Upper lobe of left lung (tissue), 6 donors: ENCODE data around the gene LAMA5. TPM values are rescaled to one million over a fixed set of nuclear protein-coding genes. Genes with fewer than 3 reads are reported as not detected.

ENCODE experiments used
- ATAC-seq, 2 donors: fragments of 200-7000 bp; cut with Tn5 transposase; one replicate each; pipeline ENCODE4 v1.9.1; 2022; ENCODE audit warnings: mild to moderate bottlenecking in 2 of 2, moderate library complexity in 2 of 2; ENCODE audit not compliant: low FRiP score in 2 of 2
- DNase-seq, 2 donors: peaks; one replicate each; pipeline ENCODE4 v3.0.0-alpha.2; 2019 to 2020
- H3K27ac ChIP-seq, 4 donors: fragments of 200-600 bp; sonication (generic); one replicate each; pipeline ENCODE4 v1.5.1; 2016 to 2019
- H3K27me3 ChIP-seq, 4 donors: fragments of 200-600 bp; sonication (generic); one replicate each; pipeline ENCODE4 v1.5.1; 2017 to 2019
- H3K36me3 ChIP-seq, 4 donors: fragments of 200-600 bp; sonication (generic); one replicate each; pipeline ENCODE4 v1.5.1; 2016 to 2019
- H3K4me1 ChIP-seq, 4 donors: fragments of 200-600 bp; sonication (generic); one replicate each; pipeline ENCODE4 v1.5.1; 2018 to 2019
- H3K4me3 ChIP-seq, 4 donors: fragments of 200-600 bp; sonication (generic); one replicate each; pipeline ENCODE4 v1.5.1; 2017 to 2019; ENCODE audit warnings: mild to moderate bottlenecking in 2 of 4, moderate library complexity in 1 of 4
- H3K9me3 ChIP-seq, 4 donors: fragments of 200-600 bp; sonication (generic); one replicate each; pipeline ENCODE4 v1.5.1; 2018 to 2019
- EP300 ChIP-seq, 4 donors: sonication (generic); formaldehyde crosslinking; IDR thresholded peaks; one replicate each; pipeline ENCODE4 v1.5.1; 2017; ENCODE audit warnings: antibody characterized with exemption in 4 of 4, control low read depth in 2 of 4
- POLR2A ChIP-seq, 4 donors: fragments of 450-650 bp; IDR thresholded peaks; one replicate each; pipeline ENCODE4 v1.5.1; 2016 to 2017; ENCODE audit warnings: antibody characterized with exemption in 4 of 4, mild to moderate bottlenecking in 2 of 4
- POLR2AphosphoS5 ChIP-seq, 2 donors: sonication (generic); formaldehyde crosslinking; IDR thresholded peaks; one replicate each; pipeline ENCODE4 v1.5.1; 2017; ENCODE audit warnings: antibody characterized with exemption in 2 of 2
- WGBS, 2 donors: methylation state at CpG; one replicate each; pipeline ENCODE4 v1.1.5; 2017 to 2018; 5-methylcytosine and 5-hydroxymethylcytosine counted together
- total RNA-seq, 6 donors: library from RNA; depleted of rRNA in 4 of 6; stranded (reverse); fragments of >200 nt in 4 of 6; gene quantifications; one replicate each; pipeline versions ENCODE4 v1.1.0 to v1.2.1, GENCODE V29; 2016 to 2021
- TF ChIP-seq, protein P1 (sequence below), 6 experiments: fragments of 450-650 bp in 4 of 6; fragments of 200-600 bp in 2 of 6; sonication (generic) in 2 of 6; IDR thresholded peaks; one replicate each; pipeline ENCODE4 v1.5.1; 2016 to 2019; ENCODE audit warnings: antibody characterized with exemption in 6 of 6
- donor health status: DM: no; HTN: no; CAD: no; lungs with moderate emphysema.
- donor health status: DM: no; HTN: yes; CAD: no; lungs with severe emphysema.

The LAMA5 gene, protein sequence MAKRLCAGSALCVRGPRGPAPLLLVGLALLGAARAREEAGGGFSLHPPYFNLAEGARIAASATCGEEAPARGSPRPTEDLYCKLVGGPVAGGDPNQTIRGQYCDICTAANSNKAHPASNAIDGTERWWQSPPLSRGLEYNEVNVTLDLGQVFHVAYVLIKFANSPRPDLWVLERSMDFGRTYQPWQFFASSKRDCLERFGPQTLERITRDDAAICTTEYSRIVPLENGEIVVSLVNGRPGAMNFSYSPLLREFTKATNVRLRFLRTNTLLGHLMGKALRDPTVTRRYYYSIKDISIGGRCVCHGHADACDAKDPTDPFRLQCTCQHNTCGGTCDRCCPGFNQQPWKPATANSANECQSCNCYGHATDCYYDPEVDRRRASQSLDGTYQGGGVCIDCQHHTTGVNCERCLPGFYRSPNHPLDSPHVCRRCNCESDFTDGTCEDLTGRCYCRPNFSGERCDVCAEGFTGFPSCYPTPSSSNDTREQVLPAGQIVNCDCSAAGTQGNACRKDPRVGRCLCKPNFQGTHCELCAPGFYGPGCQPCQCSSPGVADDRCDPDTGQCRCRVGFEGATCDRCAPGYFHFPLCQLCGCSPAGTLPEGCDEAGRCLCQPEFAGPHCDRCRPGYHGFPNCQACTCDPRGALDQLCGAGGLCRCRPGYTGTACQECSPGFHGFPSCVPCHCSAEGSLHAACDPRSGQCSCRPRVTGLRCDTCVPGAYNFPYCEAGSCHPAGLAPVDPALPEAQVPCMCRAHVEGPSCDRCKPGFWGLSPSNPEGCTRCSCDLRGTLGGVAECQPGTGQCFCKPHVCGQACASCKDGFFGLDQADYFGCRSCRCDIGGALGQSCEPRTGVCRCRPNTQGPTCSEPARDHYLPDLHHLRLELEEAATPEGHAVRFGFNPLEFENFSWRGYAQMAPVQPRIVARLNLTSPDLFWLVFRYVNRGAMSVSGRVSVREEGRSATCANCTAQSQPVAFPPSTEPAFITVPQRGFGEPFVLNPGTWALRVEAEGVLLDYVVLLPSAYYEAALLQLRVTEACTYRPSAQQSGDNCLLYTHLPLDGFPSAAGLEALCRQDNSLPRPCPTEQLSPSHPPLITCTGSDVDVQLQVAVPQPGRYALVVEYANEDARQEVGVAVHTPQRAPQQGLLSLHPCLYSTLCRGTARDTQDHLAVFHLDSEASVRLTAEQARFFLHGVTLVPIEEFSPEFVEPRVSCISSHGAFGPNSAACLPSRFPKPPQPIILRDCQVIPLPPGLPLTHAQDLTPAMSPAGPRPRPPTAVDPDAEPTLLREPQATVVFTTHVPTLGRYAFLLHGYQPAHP (N-terminal part only)
- total RNA-seq = 1,000 to 10,000 TPM in 1 of 6 donors, 100 to 1,000 TPM in 5; 176 to 1,019 (median 307) TPM

DNA sequence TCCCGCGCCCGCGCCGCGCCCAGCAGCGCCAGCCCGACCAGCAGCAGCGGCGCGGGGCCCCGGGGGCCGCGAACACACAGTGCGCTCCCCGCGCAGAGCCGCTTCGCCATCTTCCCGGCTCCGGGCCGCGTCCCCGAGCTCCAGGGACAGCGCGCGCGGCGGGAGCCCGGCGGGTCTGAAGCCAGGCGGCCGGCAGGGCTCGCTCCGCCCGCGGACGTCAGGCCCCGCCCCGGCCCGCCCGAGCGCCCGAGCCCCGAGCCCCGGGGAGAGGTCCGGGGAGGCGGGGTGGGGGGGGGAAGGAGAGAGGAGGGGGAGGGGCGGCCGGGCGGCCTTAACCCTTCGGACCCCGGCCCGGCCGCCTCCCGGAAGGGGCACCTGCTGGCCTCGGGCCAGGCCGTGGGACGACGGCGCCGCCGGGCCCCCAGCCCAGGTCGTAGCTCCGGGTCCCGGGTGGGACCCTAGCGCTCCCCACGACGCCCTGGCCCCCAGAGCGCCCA lies at the start of gene LAMA5:
TSS of gene LAMA5 (minus strand) at position 177 of the 497 bp plus-strand sequence. CDS start at position 110, 67 bp downstream.
- H3K36me3 ChIP-seq = peaks cover 0 to 3% (median 0%) of the 10 kb centered on the region in 4 donors
- peak within 1 kb of the TSS; percentile 61 to 94 (median 90) for H3K4me3 ChIP-seq
- no peaks in the 10 kb centered on the region for H3K9me3 ChIP-seq
- 0 to 2% methylated on average over 7 to 11 of the region's 70 CpGs for WGBS, 2 donors
- TF ChIP-seq POLR2A (IDR thresholded peaks at IDR 0.05) = peak in 3 of 4 donors; percentile 16 to 79 (median 71)
- TF ChIP-seq EP300 (IDR thresholded peaks at IDR 0.05) = no peak
- TF ChIP-seq POLR2AphosphoS5 (IDR thresholded peaks at IDR 0.05) = peak in 1 of 2 donors; percentile 27
- TF ChIP-seq, protein P1, sequence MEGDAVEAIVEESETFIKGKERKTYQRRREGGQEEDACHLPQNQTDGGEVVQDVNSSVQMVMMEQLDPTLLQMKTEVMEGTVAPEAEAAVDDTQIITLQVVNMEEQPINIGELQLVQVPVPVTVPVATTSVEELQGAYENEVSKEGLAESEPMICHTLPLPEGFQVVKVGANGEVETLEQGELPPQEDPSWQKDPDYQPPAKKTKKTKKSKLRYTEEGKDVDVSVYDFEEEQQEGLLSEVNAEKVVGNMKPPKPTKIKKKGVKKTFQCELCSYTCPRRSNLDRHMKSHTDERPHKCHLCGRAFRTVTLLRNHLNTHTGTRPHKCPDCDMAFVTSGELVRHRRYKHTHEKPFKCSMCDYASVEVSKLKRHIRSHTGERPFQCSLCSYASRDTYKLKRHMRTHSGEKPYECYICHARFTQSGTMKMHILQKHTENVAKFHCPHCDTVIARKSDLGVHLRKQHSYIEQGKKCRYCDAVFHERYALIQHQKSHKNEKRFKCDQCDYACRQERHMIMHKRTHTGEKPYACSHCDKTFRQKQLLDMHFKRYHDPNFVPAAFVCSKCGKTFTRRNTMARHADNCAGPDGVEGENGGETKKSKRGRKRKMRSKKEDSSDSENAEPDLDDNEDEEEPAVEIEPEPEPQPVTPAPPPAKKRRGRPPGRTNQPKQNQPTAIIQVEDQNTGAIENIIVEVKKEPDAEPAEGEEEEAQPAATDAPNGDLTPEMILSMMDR (IDR thresholded peaks at IDR 0.05) = no peak
- peaks cover 62 to 92% (median 81%) of the 10 kb centered on the region in 4 donors for H3K4me1 ChIP-seq
- ATAC-seq (peak in 1 of 2 donors; percentile 46), DNase-seq (peak; percentile 66 to 93)
- H3K27me3 ChIP-seq = peaks cover 0 to 29% (median 2%) of the 10 kb centered on the region in 4 donors
- peak within 1 kb of the TSS; percentile 92 to 98 (median 95) for H3K27ac ChIP-seq

DNA sequence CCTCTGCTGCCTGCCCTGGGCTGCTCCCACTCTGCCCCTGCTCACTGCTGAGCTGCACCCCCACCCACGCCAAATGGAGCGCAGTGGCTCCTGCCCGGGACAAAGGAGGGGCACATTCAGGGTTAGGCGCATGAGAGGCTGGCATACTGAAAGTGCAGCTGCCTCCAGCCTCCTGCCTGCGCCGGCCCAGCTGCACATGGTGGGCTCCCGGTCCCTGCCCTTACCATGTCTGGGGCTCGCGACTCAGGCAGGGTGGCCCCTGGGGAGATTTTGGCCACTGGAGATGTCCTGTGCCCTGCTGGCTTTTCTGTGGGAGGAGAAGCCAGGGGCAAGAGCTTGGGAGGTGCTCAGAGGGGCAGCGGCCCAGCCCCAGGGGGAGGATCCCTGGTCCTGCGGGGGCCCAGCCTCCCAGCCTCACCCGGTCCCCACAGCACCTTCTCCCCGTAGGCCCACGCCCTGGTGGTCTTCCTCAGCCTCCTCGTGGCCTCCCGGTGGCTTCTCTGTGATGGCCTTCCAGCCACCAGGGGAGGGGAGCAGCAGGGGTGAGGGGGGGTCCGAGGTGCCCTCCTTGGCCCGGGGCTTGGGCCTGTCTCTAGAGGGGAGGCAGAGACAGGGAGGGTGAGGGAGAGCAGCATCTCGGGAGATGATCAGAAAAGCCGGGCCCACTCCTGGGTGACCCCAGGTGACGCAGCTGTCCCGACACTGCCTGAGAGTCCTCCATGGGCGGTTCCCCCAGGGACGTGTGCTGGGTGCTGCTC lies 48.4 kb upstream of the LAMA5 start:
- WGBS, 2 donors = 60 to 83% methylated on average over 9 to 24 of the region's 24 CpGs
- ATAC-seq = no peak
- Histone ChIP-seq H3K9me3 (no peaks in the 10 kb centered on the region), H3K36me3 (no peaks in the 10 kb centered on the region), H3K27me3 (no peaks in the 10 kb centered on the region), H3K4me1 (peaks cover 0 to 2% (median under 1%) of the 10 kb centered on the region in 4 donors), H3K27ac (no peak overlapping the region), H3K4me3 (no peak overlapping the region)
- peak in 1 of 2 donors; percentile 75 for DNase-seq
- TF ChIP-seq EP300 (IDR thresholded peaks at IDR 0.05) = no peak
- TF ChIP-seq POLR2AphosphoS5 (IDR thresholded peaks at IDR 0.05) = no peak
- TF ChIP-seq POLR2A (IDR thresholded peaks at IDR 0.05) = no peak
- TF ChIP-seq, protein P1 (IDR thresholded peaks at IDR 0.05) = no peak

DNA sequence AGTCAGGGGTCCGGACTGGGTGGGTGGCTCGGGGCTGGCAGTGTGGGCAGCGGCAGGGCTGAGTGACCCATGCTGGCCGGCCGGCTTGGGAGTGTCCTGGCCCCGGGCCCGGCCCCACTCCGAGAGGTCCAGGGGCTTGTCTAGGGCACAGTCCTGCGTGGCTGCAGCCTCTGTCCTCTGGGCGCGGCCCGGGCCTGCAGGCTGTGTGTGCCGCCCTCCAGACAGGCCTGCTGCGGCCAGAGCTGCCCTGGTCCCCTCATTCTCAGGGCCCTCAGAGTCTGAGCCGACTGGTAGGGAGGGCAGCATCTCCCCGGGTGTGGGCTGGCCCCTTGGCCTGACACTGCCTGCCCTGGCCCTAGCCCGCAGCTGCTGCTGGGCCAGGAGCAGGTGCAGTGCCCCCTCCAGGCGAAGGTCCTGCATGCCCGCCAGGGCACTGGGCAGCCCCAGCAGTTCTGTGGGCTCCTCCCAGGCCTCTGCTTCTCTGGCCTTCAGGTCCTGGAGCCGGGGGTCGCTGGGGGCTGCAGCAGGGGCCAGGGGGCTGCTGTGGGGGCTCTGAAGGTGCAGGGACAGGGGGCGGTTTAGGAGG lies 46.9 kb upstream of the LAMA5 start:
- no peak for ATAC-seq
- Histone ChIP-seq H3K4me3 (no peak overlapping the region), H3K27me3 (no peaks in the 10 kb centered on the region), H3K4me1 (peaks cover 7 to 13% (median 11%) of the 10 kb centered on the region in 4 donors), H3K9me3 (no peaks in the 10 kb centered on the region), H3K27ac (no peak overlapping the region), H3K36me3 (no peaks in the 10 kb centered on the region)
- peak in 1 of 2 donors; percentile 84 for DNase-seq
- TF ChIP-seq, protein P1 (IDR thresholded peaks at IDR 0.05) = no peak
- TF ChIP-seq EP300 (IDR thresholded peaks at IDR 0.05) = no peak
- TF ChIP-seq POLR2A (IDR thresholded peaks at IDR 0.05) = no peak
- no peak for TF ChIP-seq POLR2AphosphoS5 (IDR thresholded peaks at IDR 0.05)
- WGBS, 2 donors = 84 to 91% methylated on average over 6 to 17 of the region's 22 CpGs
